ENCODE results near the gene TP53RK. TPM values are rescaled to one million over a fixed set of nuclear protein-coding genes. Genes with fewer than 3 reads are reported as not detected.

The TP53RK gene
- total RNA-seq, 1 experiment from 2014 or later, result 20.6 TPM

DNA sequence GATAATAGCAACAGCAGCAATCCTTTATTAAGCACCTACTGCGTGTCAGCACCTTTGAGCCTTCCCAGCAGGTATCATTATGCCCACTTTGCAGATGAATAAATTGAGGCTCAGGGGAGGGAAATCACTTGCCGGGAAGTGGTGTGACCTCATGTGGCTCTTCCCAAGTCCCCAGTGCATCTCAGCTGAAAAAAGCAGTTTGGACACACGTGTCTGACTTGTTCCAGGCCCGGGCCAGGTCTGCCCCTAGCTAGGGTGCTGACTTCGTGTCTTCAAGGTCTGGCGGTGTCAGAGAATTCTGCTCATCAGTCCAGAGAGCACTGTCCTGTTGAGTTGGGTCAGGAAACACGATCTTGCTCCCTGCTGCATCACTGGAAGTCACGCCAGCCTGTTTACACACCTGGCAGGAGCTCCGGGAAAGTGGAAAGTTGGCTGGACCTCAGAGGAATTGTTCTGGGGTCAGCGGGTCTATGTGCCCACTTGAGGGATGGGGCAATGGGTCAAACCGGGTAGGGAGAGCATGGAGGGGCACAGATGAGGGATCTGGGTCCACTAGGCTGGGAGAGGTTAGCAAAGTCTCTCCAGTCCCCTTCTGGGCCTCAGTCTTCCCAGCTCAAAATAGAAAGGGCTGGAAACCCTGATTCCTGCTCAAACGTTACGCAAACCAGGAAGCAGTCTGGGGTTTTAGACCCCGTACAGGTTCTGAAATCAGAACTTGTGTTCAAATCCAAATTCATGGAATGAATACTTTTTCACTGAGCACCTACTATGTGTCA is 48.5 kb downstream of the TP53RK start:
- TF ChIP-seq CTCF (conservative IDR thresholded peaks at IDR 0.05; ENCODE audit: low read depth, low read length), result no peak
- TF ChIP-seq EZH2 (IDR thresholded peaks at IDR 0.05; ENCODE audit: borderline replicate concordance, low read depth, low read length, poor library complexity, severe bottlenecking), result no peak
- Histone ChIP-seq H3K27ac (ENCODE audit: low read depth, low read length, poor library complexity, severe bottlenecking) (no peak overlapping the region), H3K36me3 (ENCODE audit: insufficient read depth, low read length, poor library complexity, severe bottlenecking) (no peaks in the 10 kb centered on the region), H3K4me1 (ENCODE audit: insufficient read depth, low read length, poor library complexity, severe bottlenecking) (no peaks in the 10 kb centered on the region), H3K4me3 (ENCODE audit: low read depth, low read length, poor library complexity, severe bottlenecking) (no peak overlapping the region), H3K9me3 (ENCODE audit: low read depth, low read length, poor library complexity, severe bottlenecking) (no peaks in the 10 kb centered on the region), H3K27me3 (replicated peaks; ENCODE audit: insufficient read depth, low read depth, low read length, poor library complexity) (no peaks in the 10 kb centered on the region)
- CTCF ChIA-PET, result no interaction called here
- BruUV-seq (replicated peaks), result no TSS peak
- POLR2A ChIA-PET (ENCODE audit: low non-redundant PET), result no interaction called here
- no peak for DNase-seq (ENCODE audit: low spot score)
- intact Hi-C loops (cut with micrococcal nuclease; ENCODE audit: unreplicated experiment), result no loop called here

DNA sequence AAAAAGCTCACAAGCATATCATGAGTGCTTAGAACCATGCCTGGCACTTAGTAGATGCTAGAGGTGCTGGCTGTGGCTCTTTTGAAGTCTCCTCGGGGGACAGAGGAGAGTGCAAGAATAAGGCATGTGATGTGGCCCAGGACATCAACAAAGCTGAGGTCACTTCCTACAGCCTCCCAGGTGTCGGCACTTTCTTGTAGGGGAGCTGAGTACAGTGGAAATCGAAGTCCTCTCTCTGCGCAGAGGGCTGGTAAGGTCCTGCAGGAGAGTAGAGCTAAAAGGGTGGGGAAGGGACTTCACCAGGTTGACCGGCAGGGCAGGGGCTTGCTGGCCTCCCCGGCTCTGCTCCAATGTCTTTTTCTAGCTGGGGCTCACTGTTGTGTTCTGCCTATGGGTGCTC is 49.2 kb downstream of the TP53RK start:
- H3K27me3 ChIP-seq (replicated peaks; ENCODE audit: insufficient read depth, low read depth, low read length, poor library complexity), result no peaks in the 10 kb centered on the region
- no peak overlapping the region for H3K27ac ChIP-seq (ENCODE audit: low read depth, low read length, poor library complexity, severe bottlenecking)
- no peak for DNase-seq (ENCODE audit: low spot score)
- TF ChIP-seq CTCF (conservative IDR thresholded peaks at IDR 0.05; ENCODE audit: low read depth, low read length) (no peak), EZH2 (IDR thresholded peaks at IDR 0.05; ENCODE audit: borderline replicate concordance, low read depth, low read length, poor library complexity, severe bottlenecking) (no peak)
- H3K36me3 ChIP-seq (ENCODE audit: insufficient read depth, low read length, poor library complexity, severe bottlenecking), result no peaks in the 10 kb centered on the region
- H3K4me1 ChIP-seq (ENCODE audit: insufficient read depth, low read length, poor library complexity, severe bottlenecking), result no peaks in the 10 kb centered on the region
- POLR2A ChIA-PET (ENCODE audit: low non-redundant PET), result no interaction called here
- H3K9me3 ChIP-seq (ENCODE audit: low read depth, low read length, poor library complexity, severe bottlenecking), result no peaks in the 10 kb centered on the region
- intact Hi-C loops (cut with micrococcal nuclease; ENCODE audit: unreplicated experiment), result no loop called here
- no TSS peak for BruUV-seq (replicated peaks)
- CTCF ChIA-PET, result no interaction called here
- no peak overlapping the region for H3K4me3 ChIP-seq (ENCODE audit: low read depth, low read length, poor library complexity, severe bottlenecking)

- no peak for TF ChIP-seq CTCF (conservative IDR thresholded peaks at IDR 0.05; ENCODE audit: low read depth, low read length)
- CTCF ChIA-PET, result no interaction called here
- intact Hi-C loops (cut with micrococcal nuclease; ENCODE audit: unreplicated experiment), result no loop called here
- Histone ChIP-seq H3K4me1 (ENCODE audit: insufficient read depth, low read length, poor library complexity, severe bottlenecking) (no peaks in the 10 kb centered on the region), H3K36me3 (ENCODE audit: insufficient read depth, low read length, poor library complexity, severe bottlenecking) (no peaks in the 10 kb centered on the region), H3K27ac (ENCODE audit: low read depth, low read length, poor library complexity, severe bottlenecking) (no peak overlapping the region), H3K27me3 (replicated peaks; ENCODE audit: insufficient read depth, low read depth, low read length, poor library complexity) (no peaks in the 10 kb centered on the region), H3K9me3 (ENCODE audit: low read depth, low read length, poor library complexity, severe bottlenecking) (no peaks in the 10 kb centered on the region), H3K4me3 (ENCODE audit: low read depth, low read length, poor library complexity, severe bottlenecking) (no peak overlapping the region)
- no peak for DNase-seq (ENCODE audit: low spot score)
- POLR2A ChIA-PET (ENCODE audit: low non-redundant PET), result no interaction called here
- BruUV-seq (replicated peaks), result no TSS peak
Measured at GRCh38 chr20:46639587-46639986, 49.7 kb downstream of the TP53RK start.
